OCI-M2 (cell line): ENCODE results near the gene CTPS2.
"Not testable (repeated sequence)": the region's sequence is repeated elsewhere in the genome, so short reads cannot be mapped to it uniquely, and the experiment has no call there.

Experiments used
- DNase-seq: peaks from one replicate; lab custom pipeline; 2025; ENCODE audit not compliant: unreplicated experiment; lab: John Stamatoyannopoulos, UW

Gene CTPS2

DNA sequence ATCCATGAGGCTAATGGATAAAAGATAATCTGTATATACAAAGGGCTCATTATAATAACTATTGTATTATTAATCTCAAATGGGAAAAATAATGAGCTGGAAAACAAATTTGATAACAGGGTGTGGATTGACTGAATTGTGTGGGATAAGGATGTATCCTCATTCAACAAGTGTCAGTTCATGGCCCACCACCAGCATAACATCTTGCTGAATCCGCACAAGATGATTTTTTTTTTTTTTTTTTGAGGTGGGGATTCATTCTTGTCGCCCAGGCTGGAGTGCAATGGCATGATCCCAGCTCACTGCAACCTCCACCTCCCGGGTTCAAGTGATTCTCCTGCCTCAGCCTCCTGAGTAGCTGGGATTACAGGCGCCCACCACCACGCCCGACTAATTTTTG, 3.2 kb upstream of the CTPS2 start:
- not testable (repeated sequence) for DNase-seq

DNA sequence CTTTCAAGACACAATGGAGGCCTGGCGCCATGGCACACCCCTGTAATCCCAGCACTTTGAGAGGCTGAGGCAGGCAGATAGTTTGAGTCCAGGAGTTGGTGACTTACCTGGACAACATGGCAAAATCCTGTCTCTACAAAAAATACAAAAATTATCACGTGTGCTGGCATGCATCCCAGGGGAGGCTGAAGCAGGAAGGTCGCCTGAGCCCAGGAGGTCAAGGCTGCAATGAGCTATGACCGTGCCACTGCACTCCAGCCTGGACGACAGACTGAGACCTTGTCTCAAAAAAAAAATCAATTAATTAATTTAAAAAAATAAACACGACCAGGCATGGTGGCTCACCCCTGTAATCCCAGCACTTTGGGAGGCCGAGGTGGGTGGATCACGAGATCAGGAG, 2.0 kb upstream of the CTPS2 start:
- DNase-seq: no peak

DNA sequence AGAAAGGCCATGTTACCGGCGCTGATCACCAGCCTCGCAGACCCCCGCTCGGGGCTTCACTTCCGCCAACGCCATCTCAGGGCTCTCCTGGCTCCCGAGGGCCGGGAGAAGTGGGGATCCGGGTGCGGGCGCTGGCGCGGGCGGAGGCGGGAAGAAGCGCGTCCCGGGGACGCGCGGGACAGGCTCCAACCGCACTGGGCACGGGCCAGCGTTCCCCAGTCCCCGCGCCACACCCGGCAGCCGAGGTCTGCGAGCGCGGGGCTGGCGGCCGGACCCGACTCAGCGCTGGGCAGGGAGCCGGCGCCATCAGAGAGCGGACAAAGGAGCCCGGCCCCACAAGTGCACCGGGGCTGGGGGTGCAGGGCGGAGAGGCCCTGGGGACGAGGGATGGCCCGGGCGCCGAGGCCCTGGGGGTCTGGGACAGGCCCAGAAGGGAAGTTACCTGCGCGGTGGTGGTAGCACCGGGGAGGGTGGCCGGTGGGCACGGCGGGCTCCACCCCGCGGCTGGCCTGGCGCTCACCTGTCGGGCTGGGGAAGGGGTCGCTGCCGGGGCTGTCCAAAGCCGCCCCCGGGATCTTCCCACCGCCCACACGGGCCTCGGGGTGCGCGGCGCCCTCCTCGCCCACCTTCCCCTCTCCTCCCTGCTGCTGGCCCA, 449 bp downstream of the CTPS2 start:
- no peak for DNase-seq

DNA sequence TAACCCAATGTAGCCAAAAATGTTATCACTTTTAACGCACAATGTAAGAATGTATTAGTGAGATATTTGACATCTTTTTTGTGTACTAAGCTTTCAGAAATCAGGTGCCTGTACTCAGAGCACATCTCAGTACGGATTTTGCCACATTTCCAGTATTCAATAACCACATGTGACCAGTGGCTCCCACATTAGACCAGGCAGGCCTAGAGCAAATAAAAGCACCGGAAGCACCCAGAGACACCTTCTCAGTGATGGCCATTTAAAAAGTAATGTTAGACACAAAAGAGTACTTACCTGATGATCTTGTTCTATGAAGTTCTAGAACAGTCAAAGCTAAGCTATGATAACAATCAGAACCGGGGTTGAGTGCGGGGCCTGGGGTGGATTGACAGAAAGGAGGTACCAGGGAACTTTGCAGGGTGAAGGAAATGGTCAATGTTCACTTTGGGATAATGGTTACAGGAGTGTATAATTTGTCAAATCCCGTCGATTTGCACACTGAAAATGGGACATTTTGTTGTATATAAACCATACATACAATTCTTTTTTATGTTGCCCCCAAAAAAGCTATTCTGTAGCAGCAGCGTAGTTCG, 1.2 kb downstream of the CTPS2 start:
- no peak for DNase-seq

DNA sequence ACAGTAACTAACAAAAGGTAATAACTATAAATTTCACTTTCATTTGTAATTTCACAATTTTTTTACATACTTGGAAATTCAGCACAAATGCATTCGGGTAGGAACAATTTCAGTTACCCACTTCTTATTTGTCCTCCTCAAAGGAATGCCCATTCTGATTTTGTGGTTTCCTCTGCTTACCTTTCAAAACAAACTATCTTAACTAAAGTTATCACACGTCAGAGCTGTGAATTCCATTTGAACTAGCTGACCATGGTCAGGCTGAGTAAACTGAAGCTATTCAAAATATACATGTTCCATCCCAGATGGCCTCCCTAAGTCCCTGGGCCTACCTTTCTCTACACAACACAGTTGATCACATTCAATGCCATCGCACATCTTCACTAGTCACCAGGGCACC, 4.5 kb downstream of the CTPS2 start:
- DNase-seq: no peak

DNA sequence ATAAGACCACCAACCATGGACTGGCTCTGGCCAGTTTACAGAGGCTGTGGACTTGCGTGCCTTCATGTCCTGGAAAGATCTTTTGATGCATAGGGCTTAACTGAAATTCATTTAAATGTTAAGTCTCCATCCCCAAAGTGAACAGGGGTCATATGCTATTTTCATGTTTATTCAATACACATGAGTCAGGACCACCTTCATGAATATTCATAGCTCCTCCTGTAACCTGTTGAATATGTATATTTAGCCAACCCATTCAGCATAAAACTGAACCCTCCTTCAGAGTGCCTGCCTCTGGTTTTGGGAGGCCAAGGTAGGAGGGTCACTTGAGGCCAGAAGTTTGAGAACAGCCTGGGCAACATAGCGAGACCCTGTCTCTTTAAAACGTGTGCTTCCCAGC, 7.1 kb downstream of the CTPS2 start:
- DNase-seq: no peak

DNA sequence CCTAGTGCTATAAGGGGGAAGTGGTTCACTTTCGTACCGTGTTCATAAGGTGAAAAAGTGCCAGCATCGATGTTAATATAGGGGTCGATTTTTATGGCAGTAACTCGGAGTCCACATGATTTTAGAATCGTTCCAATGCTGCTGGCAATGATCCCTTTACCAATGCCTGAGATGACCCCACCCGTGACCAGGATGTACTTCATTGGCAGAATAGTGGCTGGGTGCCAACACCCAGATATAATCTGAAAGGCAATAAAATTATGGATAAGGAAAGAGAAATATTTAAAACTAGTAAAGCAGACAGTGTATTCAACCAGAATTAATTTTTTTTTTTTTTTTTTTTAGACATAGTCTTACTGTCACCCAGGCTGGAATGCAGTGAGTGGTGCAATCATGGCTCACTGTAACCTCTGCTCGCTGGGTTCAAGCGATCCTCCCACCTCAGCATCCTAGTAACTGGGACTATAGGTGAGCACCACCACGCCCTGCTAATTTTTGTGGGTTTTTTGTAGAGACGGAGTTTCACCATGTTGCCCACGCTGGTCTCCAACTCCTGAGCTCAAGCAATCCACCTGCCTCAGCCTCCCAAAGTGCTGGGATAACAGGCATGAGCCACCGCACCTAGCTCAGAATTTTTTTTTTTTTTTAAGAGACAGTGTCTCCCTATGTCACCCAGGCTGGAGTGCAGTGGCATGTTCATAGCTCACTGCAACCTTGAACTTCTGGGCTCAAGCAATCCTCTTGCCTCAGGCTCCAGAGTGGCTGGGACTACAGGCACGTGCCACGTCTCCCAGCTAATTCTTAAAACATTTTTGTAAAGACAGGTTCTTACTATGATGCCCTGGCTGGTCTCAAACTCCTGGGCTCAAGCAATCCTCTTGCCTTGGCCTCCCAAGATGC, 9.5 kb downstream of the CTPS2 start:
- no peak for DNase-seq

DNA sequence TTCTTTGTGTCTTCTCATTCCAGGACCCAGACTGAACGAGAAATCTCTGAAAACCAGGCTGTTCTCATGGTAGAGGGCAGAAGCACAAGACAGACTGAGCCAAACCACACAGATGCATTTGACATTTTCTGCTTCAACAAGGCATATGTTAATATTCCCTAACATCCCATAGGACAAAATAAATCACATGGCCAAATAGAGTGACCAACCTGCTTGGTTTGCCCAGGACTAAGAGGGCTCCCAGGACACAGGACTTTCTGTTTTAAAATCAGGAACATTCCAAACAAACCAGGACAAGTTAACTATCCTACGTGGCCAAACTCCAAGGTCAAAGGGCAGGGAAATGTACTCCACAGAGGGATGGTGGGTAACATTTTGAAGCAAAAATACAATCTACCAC, 11.7 kb downstream of the CTPS2 start:
- DNase-seq: no peak

DNA sequence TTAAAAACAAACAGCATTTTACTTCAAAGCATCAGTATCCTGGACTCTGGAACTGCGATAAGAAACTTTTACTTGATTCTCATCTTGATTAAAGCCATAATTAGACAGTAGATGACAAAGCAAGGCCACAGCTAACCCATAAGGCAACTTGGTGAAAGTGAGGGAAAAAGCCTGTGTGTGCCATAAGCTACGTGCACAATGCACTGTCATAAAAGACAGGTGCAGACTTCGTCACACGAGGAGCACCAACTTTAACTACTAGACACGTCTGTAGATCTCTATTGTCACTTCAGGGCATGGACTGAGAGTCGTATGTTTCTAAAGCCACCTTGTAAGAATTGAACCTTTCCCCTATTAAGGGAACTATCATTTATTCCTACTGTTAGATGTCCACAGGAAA, 13.1 kb downstream of the CTPS2 start:
- DNase-seq: no peak

DNA sequence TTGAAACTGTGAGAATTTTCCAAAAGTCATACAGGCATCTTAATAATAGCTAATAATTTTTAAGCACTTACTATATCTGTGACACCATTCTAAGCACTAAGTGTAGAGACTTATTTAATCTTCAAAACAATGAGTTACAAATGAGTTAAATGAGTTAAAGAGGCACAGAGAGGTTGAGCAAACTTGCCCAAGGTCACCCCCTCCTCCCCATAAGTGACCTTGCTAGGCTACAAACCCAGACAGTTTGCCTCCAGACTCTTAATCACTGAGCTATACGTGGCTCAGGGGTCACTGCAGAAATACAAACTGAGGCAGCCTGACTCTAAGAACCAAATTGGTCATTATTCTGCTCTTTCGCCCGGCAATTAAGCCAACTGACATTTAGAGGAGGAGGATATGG, 15.5 kb downstream of the CTPS2 start:
- DNase-seq: no peak

DNA sequence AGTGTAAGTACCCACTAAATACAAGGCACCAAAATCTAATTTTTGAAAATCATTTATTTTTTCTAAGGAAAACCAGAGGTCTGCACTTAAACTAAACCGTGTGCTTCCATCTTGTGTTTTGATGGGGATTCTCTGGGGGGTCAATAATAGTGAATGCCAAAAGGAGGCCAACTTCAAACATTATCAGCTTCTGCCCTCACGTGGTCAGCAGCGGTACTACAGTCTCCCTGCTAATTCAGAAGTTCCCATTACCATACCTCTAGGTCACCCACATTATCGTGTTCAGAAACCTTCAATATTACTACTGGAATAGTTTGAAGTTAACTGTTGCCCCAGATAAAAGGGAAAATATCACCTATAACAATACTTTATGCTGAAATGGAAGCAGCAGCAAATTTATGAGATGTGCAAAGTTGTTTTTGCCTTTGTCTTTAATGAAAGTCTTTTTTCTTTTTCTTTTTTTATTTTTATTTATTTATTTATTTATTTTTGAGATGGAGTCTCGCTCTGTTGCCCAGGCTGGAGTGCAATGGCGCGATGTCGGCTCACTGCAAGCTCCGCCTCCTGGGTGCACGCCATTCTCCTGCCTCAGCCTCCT, 17.3 kb downstream of the CTPS2 start:
- DNase-seq: no peak

DNA sequence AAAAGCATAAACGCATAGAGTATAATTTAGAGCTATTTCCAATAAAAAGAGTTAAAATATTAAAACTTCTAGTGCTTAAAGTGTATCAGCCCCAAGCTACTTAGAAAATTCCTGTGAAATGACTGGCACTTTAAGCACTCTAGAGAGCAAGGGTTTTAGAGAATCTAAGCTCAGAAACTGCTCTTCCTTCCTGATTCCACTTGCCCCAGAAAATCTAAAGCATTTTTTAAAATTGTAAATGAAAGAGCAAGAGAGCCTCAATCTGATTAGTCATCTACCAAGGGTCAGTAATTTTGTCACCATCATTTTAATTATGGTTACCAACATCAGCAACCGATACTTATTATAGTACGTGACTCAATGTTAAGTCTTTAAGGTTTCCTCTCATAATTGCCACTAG, 25.0 kb downstream of the CTPS2 start:
- DNase-seq: no peak

DNA sequence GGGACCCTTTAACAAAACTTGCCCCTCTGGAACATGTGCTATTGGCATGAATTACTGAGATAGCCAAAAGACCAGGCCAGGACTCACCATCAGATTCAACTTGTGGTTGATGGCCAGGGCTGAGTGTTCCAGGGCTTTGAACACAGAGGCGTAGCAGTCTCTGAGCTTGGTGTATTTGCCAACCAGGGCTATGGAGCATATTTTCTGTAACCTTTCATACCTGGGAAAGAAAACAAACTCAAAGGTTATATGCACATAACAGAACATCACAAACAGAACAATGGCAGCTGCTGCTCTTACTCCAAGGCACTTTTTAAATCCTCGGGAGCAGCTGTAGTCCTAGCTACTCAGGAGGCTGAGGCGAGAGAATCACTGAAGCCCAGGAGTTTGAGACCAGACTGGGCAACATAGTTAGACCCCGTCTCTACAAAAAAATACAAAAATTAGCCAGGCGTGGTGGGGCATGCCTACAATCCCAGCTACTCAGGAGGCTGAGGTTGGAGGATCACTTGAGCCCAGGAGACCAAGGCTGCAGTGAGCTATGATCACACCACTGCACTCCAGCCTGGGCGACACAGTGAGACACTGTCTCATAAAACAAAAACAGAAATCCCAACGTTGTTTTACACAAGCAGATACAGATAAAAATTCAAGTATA, 29.3 kb downstream of the CTPS2 start:
- DNase-seq: no peak

DNA sequence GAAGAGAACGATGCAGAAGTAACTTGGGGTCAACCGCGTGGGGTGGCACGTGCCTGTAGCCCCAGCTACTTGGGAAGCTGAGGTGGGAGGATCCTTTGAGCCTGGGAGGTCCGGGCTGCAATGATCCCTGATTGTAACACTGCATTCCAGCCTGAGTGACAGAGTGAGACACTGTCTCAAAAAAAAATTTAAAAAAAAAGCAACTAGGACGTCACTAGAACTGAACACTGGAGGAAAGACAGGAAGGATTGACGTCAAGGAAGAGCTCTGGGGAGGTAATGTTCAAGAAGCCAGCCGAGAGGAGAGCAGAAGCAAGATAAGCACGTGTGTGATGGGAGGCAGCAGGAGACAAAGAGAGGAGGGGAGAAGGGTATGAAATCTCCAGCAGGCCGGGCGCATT, 33.8 kb downstream of the CTPS2 start:
- no peak for DNase-seq

DNA sequence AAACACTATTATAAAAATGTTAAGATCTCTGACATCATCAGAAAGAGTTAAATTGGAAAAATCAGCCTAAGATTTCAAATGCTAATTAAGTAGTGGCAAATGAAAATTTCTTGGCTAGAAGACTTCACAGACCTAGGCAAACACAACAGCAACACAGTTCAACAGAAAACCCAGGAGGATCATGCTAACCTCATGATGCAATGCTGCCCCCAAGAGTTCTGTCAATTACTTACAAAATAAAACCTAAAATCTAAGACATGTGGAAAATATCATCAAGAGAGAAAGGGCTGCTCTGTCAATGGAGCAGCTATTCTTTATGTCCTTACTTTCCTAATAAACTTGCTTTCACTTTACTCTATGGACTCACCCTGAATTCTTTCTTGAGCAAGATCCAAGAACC, 41.5 kb downstream of the CTPS2 start:
- peak; percentile 8 for DNase-seq

DNA sequence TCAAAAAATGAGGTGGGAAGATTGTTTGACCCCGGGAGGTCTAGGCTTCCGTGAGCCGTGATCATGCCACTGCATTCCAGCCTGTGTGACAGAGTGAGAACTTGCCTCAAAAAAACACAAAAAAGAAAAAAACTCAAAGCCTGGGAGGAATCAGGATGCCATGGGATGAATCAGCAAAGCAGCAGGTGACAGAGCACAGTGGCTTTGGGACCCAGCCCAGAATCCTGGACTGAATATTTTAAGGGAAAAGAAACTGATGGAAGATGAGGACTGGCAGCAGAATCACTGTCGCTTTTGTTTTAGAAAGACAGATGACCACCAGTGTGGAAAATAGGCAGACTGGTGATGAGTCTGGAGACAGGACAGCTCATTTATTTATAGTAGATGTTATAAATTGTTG, 45.9 kb downstream of the CTPS2 start:
- no peak for DNase-seq

DNA sequence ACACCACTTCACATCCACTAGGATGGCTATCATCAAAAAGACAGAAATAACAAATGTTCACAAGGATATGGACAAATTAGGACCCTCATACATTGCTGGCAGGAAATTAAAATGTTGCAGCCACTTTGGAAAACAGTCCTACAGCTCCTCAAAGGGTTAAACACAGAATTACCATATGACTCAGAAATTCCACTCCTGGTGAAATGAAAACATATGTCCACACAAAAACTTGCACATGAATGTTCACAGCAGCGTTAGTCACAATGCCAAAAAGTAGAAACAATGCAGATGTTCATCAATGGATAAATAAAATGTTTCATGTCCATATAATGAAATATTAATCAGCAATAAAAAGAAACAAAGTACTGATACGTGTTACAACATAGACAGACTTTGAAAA, 47.4 kb downstream of the CTPS2 start:
- no peak for DNase-seq

DNA sequence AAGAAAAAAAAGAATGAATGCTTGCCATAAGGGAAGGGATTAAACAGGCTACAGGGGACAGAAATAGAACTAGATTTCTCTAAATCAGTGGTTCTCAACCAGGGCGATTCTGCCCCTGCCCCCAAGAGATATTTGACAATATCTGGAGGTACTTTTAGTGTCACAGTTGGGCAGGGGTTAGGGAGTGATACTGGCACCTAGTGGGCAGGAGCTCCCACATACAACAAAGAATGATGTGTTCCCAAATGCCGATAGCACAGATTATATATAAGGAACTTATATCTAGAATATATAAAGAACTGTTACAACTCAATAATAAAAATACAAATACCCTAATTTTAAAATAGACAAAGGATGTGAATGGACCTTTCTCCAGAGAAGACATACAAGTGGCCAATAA, 47.8 kb downstream of the CTPS2 start:
- no peak for DNase-seq

DNA sequence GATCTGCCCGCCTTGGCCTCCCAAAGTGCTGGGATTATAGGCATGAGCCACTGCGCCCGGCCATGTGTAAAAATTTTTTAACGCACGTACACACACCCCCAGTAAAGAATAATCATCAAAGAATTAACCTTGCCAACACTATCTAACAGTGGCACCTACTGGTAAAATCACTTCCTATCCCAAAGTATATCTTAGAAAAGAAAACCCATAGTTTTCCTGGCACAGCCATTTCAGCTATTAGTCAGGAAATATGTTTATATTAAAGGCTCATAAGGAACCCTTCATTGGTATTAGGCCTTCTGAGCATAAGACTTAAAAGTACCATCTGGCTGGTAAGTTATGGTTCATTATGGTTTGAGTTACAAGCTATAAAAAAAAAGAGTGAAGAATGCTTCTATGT, 48.4 kb downstream of the CTPS2 start:
- no peak for DNase-seq

DNA sequence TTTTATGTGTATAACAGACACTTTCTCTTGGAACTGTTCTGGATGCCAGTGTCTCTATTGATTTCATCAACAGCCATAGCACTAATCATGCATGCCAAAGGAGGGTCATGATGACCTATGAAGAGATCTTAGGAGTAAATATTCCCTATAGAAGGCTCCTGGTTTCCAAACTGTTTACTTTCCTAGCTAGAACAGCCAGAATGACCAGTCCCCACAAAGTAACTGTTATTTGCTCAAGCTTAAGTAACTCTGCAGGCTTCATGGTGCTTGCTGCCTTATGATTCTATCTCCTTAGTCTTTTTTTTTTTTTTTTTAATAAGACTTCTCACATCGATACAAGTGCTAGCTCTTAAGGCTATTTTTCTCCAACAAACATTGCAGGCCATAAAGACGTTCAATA, 50.1 kb downstream of the CTPS2 start:
- DNase-seq: no peak

DNA sequence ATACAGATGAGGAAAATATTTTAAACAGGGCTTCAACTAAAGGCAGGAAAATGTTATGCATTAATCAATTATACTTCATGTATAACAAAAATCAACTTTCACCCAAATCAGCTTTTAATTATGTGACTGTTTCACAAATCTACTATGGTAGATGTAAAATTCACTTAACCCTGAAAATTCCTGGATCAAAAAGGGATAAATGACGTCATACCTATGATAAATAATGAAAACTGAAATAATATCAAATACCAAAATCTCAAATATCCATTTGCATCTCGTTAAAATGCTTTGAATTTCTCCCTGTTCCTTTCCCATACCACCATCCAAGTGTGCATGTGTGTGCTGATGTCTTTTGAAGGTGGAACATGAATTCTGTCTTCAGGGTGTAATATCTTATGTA, 51.0 kb downstream of the CTPS2 start:
- no peak for DNase-seq
